HepG2 (cell line): Measurements from ENCODE around the gene RANBP3. TPM values are rescaled to one million over a fixed set of nuclear protein-coding genes. Genes with fewer than 3 reads are reported as not detected.

ENCODE experiments used
- ATAD3A ChIP-seq: sonication (generic); formaldehyde crosslinking; IDR thresholded peaks from 2 replicates; pipeline ENCODE4 v1.4.0; 2020; ENCODE audit warnings: missing genetic modification reagents
- CHCHD3 ChIP-seq: sonication (generic); formaldehyde crosslinking; IDR thresholded peaks from 2 replicates; pipeline ENCODE4 v1.8.0; 2022; ENCODE audit warnings: mild to moderate bottlenecking, missing genetic modification reagents, moderate library complexity
- CHD4 ChIP-seq: fragments of 200-600 bp; sonication (generic); IDR thresholded peaks from 2 replicates; pipeline ENCODE4 v1.7.0; 2017; ENCODE audit warnings: mild to moderate bottlenecking, low read length, borderline replicate concordance
- ESRRA ChIP-seq: sonication (generic); formaldehyde crosslinking; IDR thresholded peaks from 2 replicates; pipeline ENCODE4 v1.5.1; 2020; ENCODE audit warnings: mild to moderate bottlenecking, low read depth, missing genetic modification reagents
- FOXM1 ChIP-seq: sonication (generic); formaldehyde crosslinking; IDR thresholded peaks from 2 replicates; pipeline ENCODE4 v1.5.0; 2020; ENCODE audit warnings: missing genetic modification reagents
- MAFG ChIP-seq: sonication (generic); formaldehyde crosslinking; IDR thresholded peaks from 2 replicates; pipeline ENCODE4 v1.5.1; 2020; ENCODE audit warnings: mild to moderate bottlenecking, missing genetic modification reagents
- NFRKB ChIP-seq: fragments of 450-650 bp; IDR thresholded peaks from 2 replicates; pipeline ENCODE4 v1.6.1; 2017
- ONECUT2 ChIP-seq: sonication (generic); formaldehyde crosslinking; IDR thresholded peaks from 2 replicates; pipeline ENCODE4 v1.4.0; 2020; ENCODE audit warnings: missing genetic modification reagents
- RAD51 ChIP-seq: fragments of 450-650 bp; IDR thresholded peaks from 2 replicates; pipeline ENCODE4 v1.6.1; 2016; ENCODE audit warnings: borderline replicate concordance
- SIX4 ChIP-seq: sonication (generic); formaldehyde crosslinking; IDR thresholded peaks from 2 replicates; pipeline ENCODE4 v1.4.0; 2020; ENCODE audit warnings: missing genetic modification reagents
- SOX13 ChIP-seq, 3 experiments: fragments of 450-650 bp in 1 of 3; sonication (generic) in 1 of 3; formaldehyde crosslinking in 1 of 3; IDR thresholded peaks in 2 of 3; conservative IDR thresholded peaks in 1 of 3; 2 replicates each; pipeline versions ENCODE4 v1.5.0 to v1.6.1; 2016 to 2020; ENCODE audit warnings: antibody characterized with exemption in 1 of 3, mild to moderate bottlenecking in 1 of 3, missing compliant biosample characterization in 1 of 3, missing genetic modification reagents in 1 of 3, moderate library complexity in 1 of 3
- SRSF1 ChIP-seq: fragments of 200-400 bp; formaldehyde crosslinking; optimal IDR thresholded peaks from 2 replicates; pipeline ENCODE3; 2017; ENCODE audit warnings: mild to moderate bottlenecking, low read depth, low read length, moderate library complexity
- YEATS2 ChIP-seq: sonication (generic); formaldehyde crosslinking; IDR thresholded peaks from 2 replicates; pipeline ENCODE4 v1.4.0; 2020; ENCODE audit warnings: missing genetic modification reagents, borderline replicate concordance
- ZMYM3 ChIP-seq: sonication (generic); formaldehyde crosslinking; IDR thresholded peaks from 2 replicates; pipeline ENCODE4 v1.5.1; 2020; ENCODE audit warnings: mild to moderate bottlenecking, missing genetic modification reagents
- ZNF121 ChIP-seq: sonication (generic); formaldehyde crosslinking; IDR thresholded peaks from 2 replicates; pipeline ENCODE4 v1.5.0; 2020; ENCODE audit warnings: mild to moderate bottlenecking, missing genetic modification reagents
- ZNF20 ChIP-seq: sonication (generic); formaldehyde crosslinking; IDR thresholded peaks from 2 replicates; pipeline ENCODE4 v1.4.0; 2020; ENCODE audit warnings: mild to moderate bottlenecking, moderate library complexity, missing genetic modification reagents
- ZNF292 ChIP-seq: sonication (generic); formaldehyde crosslinking; IDR thresholded peaks from 2 replicates; pipeline ENCODE4 v1.8.1; 2022; ENCODE audit warnings: mild to moderate bottlenecking, low read depth, missing genetic modification reagents, borderline replicate concordance
- ZNF446 ChIP-seq: sonication (generic); formaldehyde crosslinking; IDR thresholded peaks from 2 replicates; pipeline ENCODE4 v1.5.0; 2020; ENCODE audit warnings: mild to moderate bottlenecking, missing genetic modification reagents
- ZNF460 ChIP-seq: sonication (generic); formaldehyde crosslinking; IDR thresholded peaks from 2 replicates; pipeline ENCODE4 v1.5.1; 2020; ENCODE audit warnings: missing genetic modification reagents, mild to moderate bottlenecking, borderline replicate concordance
- ZNF605 ChIP-seq: sonication (generic); formaldehyde crosslinking; IDR thresholded peaks from 2 replicates; pipeline ENCODE4 v1.8.0; 2022; ENCODE audit warnings: mild to moderate bottlenecking, missing genetic modification reagents
- ZNF83 ChIP-seq: sonication (generic); formaldehyde crosslinking; IDR thresholded peaks from 2 replicates; pipeline ENCODE4 v1.4.0; 2020; ENCODE audit warnings: missing genetic modification reagents, mild to moderate bottlenecking, borderline replicate concordance
- ZSCAN22 ChIP-seq: sonication (generic); formaldehyde crosslinking; IDR thresholded peaks from 2 replicates; pipeline ENCODE4 v1.4.0; 2020; ENCODE audit warnings: mild to moderate bottlenecking, missing genetic modification reagents
- polyA plus RNA-seq, 8 experiments: library from polyadenylated mRNA; depleted of rRNA in 3 of 8; stranded (reverse) in 7 of 8; unstranded in 1 of 8; fragments of >200 nt; fragmentation: Illumina TruSeq in 4 of 8; extraction: Trizol in 4 of 8; gene quantifications; 2 replicates each; pipeline versions ENCODE4 v1.2.1 to v1.2.3, GENCODE V29; 2011 to 2016; ENCODE audit warnings: low read depth in 4 of 8, missing spikeins in 1 of 8, mixed read lengths in 1 of 8; ENCODE audit not compliant: insufficient read depth in 1 of 8
- total RNA-seq, 5 experiments: library from RNA; depleted of rRNA; stranded (reverse); fragments of >200 nt; fragmentation: Illumina TruSeq; extraction: Trizol; gene quantifications; 2 replicates each; pipeline ENCODE4 v1.2.3, GENCODE V29; 2016; ENCODE audit warnings: low read depth in 1 of 5
- TF ChIP-seq, protein P1 (sequence below): sonication (generic); formaldehyde crosslinking; IDR thresholded peaks from 2 replicates; pipeline ENCODE4 v1.4.0; 2020; ENCODE audit warnings: missing genetic modification reagents, borderline replicate concordance
- TF ChIP-seq, protein P2 (sequence below): sonication (generic); formaldehyde crosslinking; IDR thresholded peaks from 2 replicates; pipeline ENCODE4 v1.5.0; 2020; ENCODE audit warnings: missing genetic modification reagents, mild to moderate bottlenecking, borderline replicate concordance

Gene RANBP3
- total and polyA plus RNA-seq, 2 of the 13 experiments (the other 11 are each of a cell fraction or from before 2014, with no cell fraction given), result 39.5 to 149 TPM

DNA sequence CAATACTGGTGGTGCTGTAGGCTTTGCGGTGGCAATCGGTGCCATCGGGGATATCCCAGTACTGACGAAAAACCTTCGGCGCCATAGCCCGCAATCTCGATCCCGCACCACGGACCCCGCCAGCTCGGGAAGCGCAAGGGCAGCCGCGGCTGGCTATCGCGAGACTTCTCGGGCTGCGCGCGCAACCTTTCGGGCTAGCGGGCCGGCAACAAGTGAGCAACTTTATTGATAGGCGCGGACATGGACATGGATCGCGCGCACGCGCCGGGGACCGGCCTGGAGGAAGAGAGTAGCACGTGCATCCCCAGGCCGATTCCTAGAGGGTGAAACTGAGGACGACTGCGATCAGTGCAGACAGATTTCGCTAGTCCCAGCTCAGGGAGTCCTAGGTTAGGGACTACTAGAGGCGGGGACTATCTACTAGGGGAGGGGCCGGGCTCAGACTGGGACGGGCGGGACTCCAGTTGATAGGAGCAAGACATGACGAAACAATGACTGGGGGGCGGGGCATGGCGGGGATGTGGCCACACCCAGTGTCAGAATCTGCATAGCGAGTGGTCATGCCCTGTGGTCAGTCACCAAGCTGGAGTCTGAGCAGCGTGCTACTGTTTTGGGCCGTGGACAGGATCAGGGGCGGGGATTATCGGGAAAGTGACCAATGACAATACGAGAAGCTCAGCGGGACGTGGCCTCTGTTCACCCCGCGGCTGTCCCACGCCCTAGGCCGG, 74.2 kb downstream of the RANBP3 start, which contains the start of gene NDUFA11 (continued):
- TF ChIP-seq CHD4, result no peak
- no peak for TF ChIP-seq NFRKB
- no peak for TF ChIP-seq FOXM1 (CRISPR knock-in tag)
- peak; percentile 67; the same call in 1 of the 2 replicates for TF ChIP-seq ZNF460 (CRISPR knock-in tag)
- no peak; the same call in 1 of the 2 replicates for TF ChIP-seq ZNF121
- no peak for TF ChIP-seq ONECUT2 (CRISPR knock-in tag)
- TF ChIP-seq ZMYM3 (CRISPR knock-in tag), result no peak
- no peak; the same call in 1 of the 2 replicates for TF ChIP-seq ESRRA (CRISPR knock-in tag)
- TF ChIP-seq YEATS2 (CRISPR knock-in tag), result peak; percentile 100
- TF ChIP-seq ZNF605 (CRISPR knock-in tag), result peak; percentile 96
- 0 out of 2 replicates have a peak, but pooled peaks have one; percentile 11 for TF ChIP-seq ZNF292 (CRISPR knock-in tag)
- TF ChIP-seq ZNF83 (CRISPR knock-in tag), result no peak
- TF ChIP-seq RAD51, result no peak
- 0 out of 2 replicates have a peak, but pooled peaks have one; percentile 67 for TF ChIP-seq ZNF20
- no peak for TF ChIP-seq SRSF1
- TF ChIP-seq ATAD3A (CRISPR knock-in tag), result no peak
- TF ChIP-seq, protein P1, sequence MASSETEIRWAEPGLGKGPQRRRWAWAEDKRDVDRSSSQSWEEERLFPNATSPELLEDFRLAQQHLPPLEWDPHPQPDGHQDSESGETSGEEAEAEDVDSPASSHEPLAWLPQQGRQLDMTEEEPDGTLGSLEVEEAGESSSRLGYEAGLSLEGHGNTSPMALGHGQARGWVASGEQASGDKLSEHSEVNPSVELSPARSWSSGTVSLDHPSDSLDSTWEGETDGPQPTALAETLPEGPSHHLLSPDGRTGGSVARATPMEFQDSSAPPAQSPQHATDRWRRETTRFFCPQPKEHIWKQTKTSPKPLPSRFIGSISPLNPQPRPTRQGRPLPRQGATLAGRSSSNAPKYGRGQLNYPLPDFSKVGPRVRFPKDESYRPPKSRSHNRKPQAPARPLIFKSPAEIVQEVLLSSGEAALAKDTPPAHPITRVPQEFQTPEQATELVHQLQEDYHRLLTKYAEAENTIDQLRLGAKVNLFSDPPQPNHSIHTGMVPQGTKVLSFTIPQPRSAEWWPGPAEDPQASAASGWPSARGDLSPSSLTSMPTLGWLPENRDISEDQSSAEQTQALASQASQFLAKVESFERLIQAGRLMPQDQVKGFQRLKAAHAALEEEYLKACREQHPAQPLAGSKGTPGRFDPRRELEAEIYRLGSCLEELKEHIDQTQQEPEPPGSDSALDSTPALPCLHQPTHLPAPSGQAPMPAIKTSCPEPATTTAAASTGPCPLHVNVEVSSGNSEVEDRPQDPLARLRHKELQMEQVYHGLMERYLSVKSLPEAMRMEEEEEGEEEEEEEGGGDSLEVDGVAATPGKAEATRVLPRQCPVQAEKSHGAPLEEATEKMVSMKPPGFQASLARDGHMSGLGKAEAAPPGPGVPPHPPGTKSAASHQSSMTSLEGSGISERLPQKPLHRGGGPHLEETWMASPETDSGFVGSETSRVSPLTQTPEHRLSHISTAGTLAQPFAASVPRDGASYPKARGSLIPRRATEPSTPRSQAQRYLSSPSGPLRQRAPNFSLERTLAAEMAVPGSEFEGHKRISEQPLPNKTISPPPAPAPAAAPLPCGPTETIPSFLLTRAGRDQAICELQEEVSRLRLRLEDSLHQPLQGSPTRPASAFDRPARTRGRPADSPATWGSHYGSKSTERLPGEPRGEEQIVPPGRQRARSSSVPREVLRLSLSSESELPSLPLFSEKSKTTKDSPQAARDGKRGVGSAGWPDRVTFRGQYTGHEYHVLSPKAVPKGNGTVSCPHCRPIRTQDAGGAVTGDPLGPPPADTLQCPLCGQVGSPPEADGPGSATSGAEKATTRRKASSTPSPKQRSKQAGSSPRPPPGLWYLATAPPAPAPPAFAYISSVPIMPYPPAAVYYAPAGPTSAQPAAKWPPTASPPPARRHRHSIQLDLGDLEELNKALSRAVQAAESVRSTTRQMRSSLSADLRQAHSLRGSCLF (CRISPR knock-in tag), result no peak
- TF ChIP-seq SIX4 (CRISPR knock-in tag), result no peak
- TF ChIP-seq SOX13 (IDR thresholded peaks at IDR 0.05), result no peak; the same call in 1 of the 2 replicates
- TF ChIP-seq SOX13 (CRISPR knock-in tag; conservative IDR thresholded peaks at IDR 0.05 in 1 of 2, IDR thresholded peaks at IDR 0.05 in 1 of 2), result peak in 1 of 2 experiments; percentile 63; a peak in 1 of 4 replicates
- TF ChIP-seq CHCHD3, result no peak
- TF ChIP-seq ZNF446 (CRISPR knock-in tag), result peak; percentile 83; the same call in 1 of the 2 replicates
- TF ChIP-seq ZSCAN22, result no peak; the same call in 1 of the 2 replicates
- TF ChIP-seq, protein P2, sequence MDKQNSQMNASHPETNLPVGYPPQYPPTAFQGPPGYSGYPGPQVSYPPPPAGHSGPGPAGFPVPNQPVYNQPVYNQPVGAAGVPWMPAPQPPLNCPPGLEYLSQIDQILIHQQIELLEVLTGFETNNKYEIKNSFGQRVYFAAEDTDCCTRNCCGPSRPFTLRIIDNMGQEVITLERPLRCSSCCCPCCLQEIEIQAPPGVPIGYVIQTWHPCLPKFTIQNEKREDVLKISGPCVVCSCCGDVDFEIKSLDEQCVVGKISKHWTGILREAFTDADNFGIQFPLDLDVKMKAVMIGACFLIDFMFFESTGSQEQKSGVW (CRISPR knock-in tag), result no peak
- no peak for TF ChIP-seq MAFG (CRISPR knock-in tag)
